ENCODE results near the gene MAP2. TPM values are rescaled to one million over a fixed set of nuclear protein-coding genes. Genes with fewer than 3 reads are reported as not detected.

The MAP2 gene
- total and polyA plus RNA-seq, 9 donors, result 5.4 to 23.9 (median 9.6) TPM

- 91 to 95% (median 91%) methylated on average over 3 of the region's 3 CpGs for WGBS, 3 donors
- Histone ChIP-seq H3K27ac (no peak overlapping the region), H3K4me1 (ENCODE audit: insufficient read depth) (no peaks in the 10 kb centered on the region), H3K27me3 (no peaks in the 10 kb centered on the region), H3K9me3 (no peaks in the 10 kb centered on the region), H3K36me3 (no peaks in the 10 kb centered on the region), H3K4me3 (no peak overlapping the region)
- TF ChIP-seq POLR2A (IDR thresholded peaks at IDR 0.05), result no peak
- no peak for TF ChIP-seq EP300 (IDR thresholded peaks at IDR 0.05)
- no peak for TF ChIP-seq CTCF (IDR thresholded peaks at IDR 0.05)
- DNase-seq, result no peak
- intact Hi-C loops (cut with DNase I), result no loop called here
Measured at GRCh38 chr2:209564816-209565215, 141.0 kb downstream of the MAP2 start.

- intact Hi-C loops (cut with DNase I), result no loop called here
- no peak for DNase-seq
- 92 to 94% (median 94%) methylated on average over 7 of the region's 7 CpGs for WGBS, 3 donors
- no peaks in the 10 kb centered on the region for H3K36me3 ChIP-seq
- H3K4me1 ChIP-seq (ENCODE audit: insufficient read depth), result no peaks in the 10 kb centered on the region
- no peaks in the 10 kb centered on the region for H3K27me3 ChIP-seq
- no peak overlapping the region for H3K27ac ChIP-seq
- H3K9me3 ChIP-seq, result no peaks in the 10 kb centered on the region
- no peak for TF ChIP-seq CTCF (IDR thresholded peaks at IDR 0.05)
- TF ChIP-seq EP300 (IDR thresholded peaks at IDR 0.05), result no peak
- no peak for TF ChIP-seq POLR2A (IDR thresholded peaks at IDR 0.05)
- H3K4me3 ChIP-seq, result no peak overlapping the region
Measured at GRCh38 chr2:209565896-209566582, 142.2 kb downstream of the MAP2 start.

GRCh38 chr2:209570194-209570593 lies 146.3 kb downstream of the MAP2 start:
- DNase-seq, result no peak
- 95 to 98% (median 96%) methylated on average over 1 of the region's 1 CpG for WGBS, 3 donors
- H3K27me3 ChIP-seq, result peaks cover 4% of the 10 kb centered on the region
- H3K36me3 ChIP-seq, result no peaks in the 10 kb centered on the region
- H3K9me3 ChIP-seq, result no peaks in the 10 kb centered on the region
- H3K27ac ChIP-seq, result no peak overlapping the region
- H3K4me1 ChIP-seq (ENCODE audit: insufficient read depth), result no peaks in the 10 kb centered on the region
- intact Hi-C loops (cut with DNase I), result no loop called here
- H3K4me3 ChIP-seq, result no peak overlapping the region
- no peak for TF ChIP-seq EP300 (IDR thresholded peaks at IDR 0.05)

- Histone ChIP-seq H3K4me3 (no peak overlapping the region), H3K9me3 (no peaks in the 10 kb centered on the region), H3K36me3 (no peaks in the 10 kb centered on the region), H3K27me3 (peaks cover 4% of the 10 kb centered on the region), H3K4me1 (ENCODE audit: insufficient read depth) (no peaks in the 10 kb centered on the region), H3K27ac (no peak overlapping the region)
- WGBS, 3 donors, result 97 to 100% (median 98%) methylated on average over 2 of the region's 2 CpGs
- DNase-seq, result no peak
- TF ChIP-seq EP300 (IDR thresholded peaks at IDR 0.05) (no peak), POLR2A (IDR thresholded peaks at IDR 0.05) (no peak), CTCF (IDR thresholded peaks at IDR 0.05) (no peak)
- intact Hi-C loops (cut with DNase I), result no loop called here
Measured at GRCh38 chr2:209574515-209574914, 150.7 kb downstream of the MAP2 start.

All from ovary (tissue), 9 donors.